GM12878 (cell line): Measurements from ENCODE around the gene CKS1B. TPM values are rescaled to one million over a fixed set of nuclear protein-coding genes. Genes with fewer than 3 reads are reported as not detected.
A peak's percentile ranks its signal among the peaks of the same experiment; 100 is the strongest.

ENCODE experiments used
- BACH1 ChIP-seq: fragments of 450-650 bp; IDR thresholded peaks from 2 replicates; pipeline ENCODE4 v1.6.1; 2017; ENCODE audit warnings: mild to moderate bottlenecking, borderline replicate concordance
- CBFB ChIP-seq: IDR thresholded peaks from 2 replicates; pipeline ENCODE4 v1.6.1; 2016; ENCODE audit warnings: antibody characterized with exemption, low read depth
- CHD2 ChIP-seq: IDR thresholded peaks from 2 replicates; pipeline ENCODE4 v1.6.1; 2011; ENCODE audit warnings: low read depth, low read length, improper control_type of control experiment, borderline replicate concordance
- EGR1 ChIP-seq, 2 experiments: IDR thresholded peaks; 1 replicate in 1 of 2; 2 replicates in 1 of 2; pipeline ENCODE4 v1.6.1; 2011 to 2012; ENCODE audit warnings: low read depth in 2 of 2, low read length in 2 of 2, borderline replicate concordance in 1 of 2, mild to moderate bottlenecking in 1 of 2, moderate library complexity in 1 of 2
- FOS ChIP-seq: IDR thresholded peaks from 3 replicates; pipeline ENCODE4 v1.6.1; 2011; ENCODE audit warnings: borderline replicate concordance; ENCODE audit not compliant: insufficient read length; ENCODE audit errors: extremely low read depth
- GATAD2B ChIP-seq: fragments of 450-650 bp; conservative IDR thresholded peaks from 2 replicates; pipeline ENCODE4 v1.6.1; 2017; ENCODE audit warnings: low read depth, mild to moderate bottlenecking, moderate library complexity
- IKZF1 ChIP-seq: fragments of 450-650 bp; conservative IDR thresholded peaks from 2 replicates; pipeline ENCODE4 v1.6.1; 2017; ENCODE audit warnings: antibody characterized with exemption, mild to moderate bottlenecking
- NR2C1 ChIP-seq: fragments of 450-650 bp; IDR thresholded peaks from 2 replicates; pipeline ENCODE4 v1.6.1; 2017; ENCODE audit warnings: antibody characterized with exemption, mild to moderate bottlenecking, moderate library complexity
- PAX8 ChIP-seq: fragments of 450-650 bp; IDR thresholded peaks from 2 replicates; pipeline ENCODE4 v1.6.1; 2017; ENCODE audit warnings: mild to moderate bottlenecking, moderate library complexity
- RELA ChIP-seq: fragments of 450-650 bp; IDR thresholded peaks from 2 replicates; pipeline ENCODE4 v1.8.0; 2014; ENCODE audit warnings: borderline replicate concordance; ENCODE audit not compliant: partially characterized antibody
- SIN3A ChIP-seq: IDR thresholded peaks from 2 replicates; pipeline ENCODE4 v1.6.1; 2012; ENCODE audit warnings: low read depth, low read length, improper control_type of control experiment
- SMARCA5 ChIP-seq: fragments of 450-650 bp; IDR thresholded peaks from 2 replicates; pipeline ENCODE4 v1.6.1; 2017; ENCODE audit warnings: mild to moderate bottlenecking
- SPI1 ChIP-seq: IDR thresholded peaks from 2 replicates; pipeline ENCODE4 v1.6.1; 2011; ENCODE audit warnings: low read depth, mild to moderate bottlenecking, low read length, moderate library complexity, borderline replicate concordance; ENCODE audit not compliant: insufficient read depth
- YY1 ChIP-seq: IDR thresholded peaks from 2 replicates; pipeline ENCODE4 v1.6.1; 2011; ENCODE audit warnings: low read depth, mild to moderate bottlenecking, low read length
- ZNF687 ChIP-seq: fragments of 450-650 bp; IDR thresholded peaks from 2 replicates; pipeline ENCODE4 v1.6.1; 2017; ENCODE audit warnings: mild to moderate bottlenecking, moderate library complexity
- ZSCAN29 ChIP-seq: fragments of 450-650 bp; IDR thresholded peaks from 2 replicates; pipeline ENCODE4 v1.6.1; 2017; ENCODE audit warnings: mild to moderate bottlenecking, moderate library complexity
- polyA plus RNA-seq, 11 experiments: library from polyadenylated mRNA; depleted of rRNA in 4 of 11; unstranded in 6 of 11; stranded (reverse) in 5 of 11; fragments of >200 nt; fragmentation: Nextera tagmentation in 4 of 11; fragmentation: Illumina TruSeq in 1 of 11; extraction: Ambion mirVana in 4 of 11; extraction: Trizol in 1 of 11; gene quantifications; 1 replicate in 1 of 11; 2 replicates in 10 of 11; pipeline versions ENCODE4 v1.2.1 to v1.2.3, GENCODE V29; 2011 to 2016; ENCODE audit warnings: inconsistent platforms in 2 of 11, missing spikeins in 2 of 11, low read depth in 1 of 11
- total RNA-seq, 4 experiments: library from RNA; depleted of rRNA in 3 of 4; stranded (reverse); fragments of >200 nt in 3 of 4; fragmentation: Illumina TruSeq in 1 of 4; extraction: Trizol in 1 of 4; gene quantifications; 2 replicates each; pipeline versions ENCODE4 v1.2.1 to v1.2.3, GENCODE V29; 2013 to 2021
- TF ChIP-seq, protein P1 (sequence below): fragments of 450-650 bp; IDR thresholded peaks from 2 replicates; pipeline ENCODE4 v1.6.1; 2016; ENCODE audit warnings: mild to moderate bottlenecking, moderate library complexity, borderline replicate concordance
- TF ChIP-seq, protein P2 (sequence below): fragments of 450-650 bp; IDR thresholded peaks from 2 replicates; pipeline ENCODE4 v1.6.1; 2016; ENCODE audit warnings: mild to moderate bottlenecking

The CKS1B gene
- total and polyA plus RNA-seq, 10 of the 15 experiments (the other 5 are each of a cell fraction or from before 2014, with no cell fraction given): 125 to 608 (median 364) TPM

- TF ChIP-seq ZNF687: peak; percentile 95
- peak; percentile 78 for TF ChIP-seq RELA
- TF ChIP-seq EGR1 (IDR thresholded peaks at IDR 0.05; ENCODE audit: borderline replicate concordance in 1 of 2, low read depth in 2 of 2, low read length in 2 of 2): peak in 1 of 2 experiments; percentile 31; a peak in 1 of 3 replicates
- TF ChIP-seq PAX8: no peak
- peak; percentile 78; the same call in 1 of the 2 replicates for TF ChIP-seq SMARCA5
- no peak for TF ChIP-seq ZSCAN29
- TF ChIP-seq, protein P1, sequence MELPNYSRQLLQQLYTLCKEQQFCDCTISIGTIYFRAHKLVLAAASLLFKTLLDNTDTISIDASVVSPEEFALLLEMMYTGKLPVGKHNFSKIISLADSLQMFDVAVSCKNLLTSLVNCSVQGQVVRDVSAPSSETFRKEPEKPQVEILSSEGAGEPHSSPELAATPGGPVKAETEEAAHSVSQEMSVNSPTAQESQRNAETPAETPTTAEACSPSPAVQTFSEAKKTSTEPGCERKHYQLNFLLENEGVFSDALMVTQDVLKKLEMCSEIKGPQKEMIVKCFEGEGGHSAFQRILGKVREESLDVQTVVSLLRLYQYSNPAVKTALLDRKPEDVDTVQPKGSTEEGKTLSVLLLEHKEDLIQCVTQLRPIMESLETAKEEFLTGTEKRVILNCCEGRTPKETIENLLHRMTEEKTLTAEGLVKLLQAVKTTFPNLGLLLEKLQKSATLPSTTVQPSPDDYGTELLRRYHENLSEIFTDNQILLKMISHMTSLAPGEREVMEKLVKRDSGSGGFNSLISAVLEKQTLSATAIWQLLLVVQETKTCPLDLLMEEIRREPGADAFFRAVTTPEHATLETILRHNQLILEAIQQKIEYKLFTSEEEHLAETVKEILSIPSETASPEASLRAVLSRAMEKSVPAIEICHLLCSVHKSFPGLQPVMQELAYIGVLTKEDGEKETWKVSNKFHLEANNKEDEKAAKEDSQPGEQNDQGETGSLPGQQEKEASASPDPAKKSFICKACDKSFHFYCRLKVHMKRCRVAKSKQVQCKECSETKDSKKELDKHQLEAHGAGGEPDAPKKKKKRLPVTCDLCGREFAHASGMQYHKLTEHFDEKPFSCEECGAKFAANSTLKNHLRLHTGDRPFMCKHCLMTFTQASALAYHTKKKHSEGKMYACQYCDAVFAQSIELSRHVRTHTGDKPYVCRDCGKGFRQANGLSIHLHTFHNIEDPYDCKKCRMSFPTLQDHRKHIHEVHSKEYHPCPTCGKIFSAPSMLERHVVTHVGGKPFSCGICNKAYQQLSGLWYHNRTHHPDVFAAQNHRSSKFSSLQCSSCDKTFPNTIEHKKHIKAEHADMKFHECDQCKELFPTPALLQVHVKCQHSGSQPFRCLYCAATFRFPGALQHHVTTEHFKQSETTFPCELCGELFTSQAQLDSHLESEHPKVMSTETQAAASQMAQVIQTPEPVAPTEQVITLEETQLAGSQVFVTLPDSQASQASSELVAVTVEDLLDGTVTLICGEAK: no peak
- TF ChIP-seq FOS: no peak
- peak; percentile 93 for TF ChIP-seq CHD2
- TF ChIP-seq GATAD2B: peak; percentile 83
- TF ChIP-seq YY1: peak; percentile 68; the same call in 1 of the 2 replicates
- TF ChIP-seq SPI1: no peak
- TF ChIP-seq CBFB: no peak; the same call in 1 of the 2 replicates
- TF ChIP-seq, protein P2, sequence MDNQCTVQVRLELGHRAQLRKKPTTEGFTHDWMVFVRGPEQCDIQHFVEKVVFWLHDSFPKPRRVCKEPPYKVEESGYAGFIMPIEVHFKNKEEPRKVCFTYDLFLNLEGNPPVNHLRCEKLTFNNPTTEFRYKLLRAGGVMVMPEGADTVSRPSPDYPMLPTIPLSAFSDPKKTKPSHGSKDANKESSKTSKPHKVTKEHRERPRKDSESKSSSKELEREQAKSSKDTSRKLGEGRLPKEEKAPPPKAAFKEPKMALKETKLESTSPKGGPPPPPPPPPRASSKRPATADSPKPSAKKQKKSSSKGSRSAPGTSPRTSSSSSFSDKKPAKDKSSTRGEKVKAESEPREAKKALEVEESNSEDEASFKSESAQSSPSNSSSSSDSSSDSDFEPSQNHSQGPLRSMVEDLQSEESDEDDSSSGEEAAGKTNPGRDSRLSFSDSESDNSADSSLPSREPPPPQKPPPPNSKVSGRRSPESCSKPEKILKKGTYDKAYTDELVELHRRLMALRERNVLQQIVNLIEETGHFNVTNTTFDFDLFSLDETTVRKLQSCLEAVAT: peak; percentile 59; the same call in 1 of the 2 replicates
- TF ChIP-seq NR2C1: peak; percentile 56
- TF ChIP-seq SIN3A: no peak
- peak; percentile 96 for TF ChIP-seq BACH1
- peak; percentile 92 for TF ChIP-seq IKZF1
These were observed 37.9 kb upstream of the CKS1B start, which contains the start of gene PMVK (continued) for GRCh38 chr1:154936555-154937084.
